Fibroblast of skin of right biceps (primary cell): ENCODE data around the gene BPGM.
A peak's percentile ranks its signal among the peaks of the same experiment; 100 is the strongest.
"Not testable (repeated sequence)": the region's sequence is repeated elsewhere in the genome, so short reads cannot be mapped to it uniquely, and the experiment has no call there.

Experiments
- DNase-seq: peaks from one replicate; pipeline ENCODE4 v3.0.0-alpha.2; 2013

BPGM gene

DNA sequence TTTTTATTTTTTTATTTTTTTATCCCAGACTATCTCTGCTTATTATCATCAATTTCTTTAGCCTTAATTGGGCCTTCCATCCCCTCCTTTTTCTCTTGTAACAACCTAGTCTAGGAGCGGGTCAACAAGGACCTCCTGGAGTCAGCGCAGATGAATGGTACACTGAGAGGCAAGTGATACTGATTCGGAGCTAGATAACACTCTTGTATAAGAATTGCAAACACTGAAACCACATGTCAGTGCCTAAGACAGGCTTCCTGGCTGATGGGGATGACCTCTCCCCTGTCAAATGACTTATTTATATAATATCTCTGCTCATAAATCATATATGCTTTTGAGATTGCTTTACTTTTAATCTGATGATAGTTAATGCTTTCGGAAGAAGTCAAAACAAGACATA lies 22.7 kb downstream of the BPGM start:
- no peak for DNase-seq

DNA sequence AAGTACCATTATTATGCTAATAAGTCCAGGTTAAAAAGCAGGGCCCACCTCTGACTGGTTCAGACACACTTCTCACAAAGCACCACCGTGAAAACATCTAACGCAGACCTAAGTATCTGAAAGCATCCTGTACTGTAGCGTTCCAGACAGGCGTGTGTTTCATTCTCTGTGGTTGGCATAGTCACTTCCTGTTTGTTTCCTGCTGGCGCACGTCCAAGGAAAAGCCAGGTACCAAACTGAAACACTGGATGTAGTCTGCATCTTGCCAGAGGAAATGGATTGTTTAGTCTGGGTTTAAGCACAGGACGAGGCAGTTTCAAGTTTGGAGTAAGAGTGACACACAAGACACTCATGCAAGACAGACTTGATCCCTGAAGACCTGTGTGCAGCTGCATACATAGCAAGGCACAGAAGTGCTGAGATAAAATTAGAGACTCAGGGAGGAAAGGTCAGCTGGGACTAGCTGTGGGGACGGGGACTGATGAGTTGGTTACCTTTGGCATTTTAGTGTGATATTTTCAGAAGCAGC lies 23.3 kb downstream of the BPGM start:
- DNase-seq: peak; percentile 92

DNA sequence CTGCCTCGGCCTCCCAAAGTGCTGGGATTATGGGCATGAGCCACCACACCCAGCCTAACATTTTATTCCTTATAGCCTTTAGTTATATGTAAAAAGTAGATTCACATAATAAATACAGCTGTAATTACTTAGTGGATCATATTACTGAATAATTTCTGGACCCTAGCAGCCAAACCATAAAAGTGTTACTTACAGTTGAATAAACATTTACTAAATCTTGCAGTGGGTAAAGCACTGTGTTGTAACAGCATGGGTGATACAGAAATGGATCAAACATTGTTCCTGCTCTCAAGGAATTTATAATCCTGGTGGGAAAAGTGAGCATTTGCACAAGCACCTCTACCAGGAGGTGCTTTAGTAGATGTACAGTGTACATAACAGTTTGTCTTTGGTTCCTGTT lies 25.0 kb downstream of the BPGM start:
- DNase-seq: no peak

DNA sequence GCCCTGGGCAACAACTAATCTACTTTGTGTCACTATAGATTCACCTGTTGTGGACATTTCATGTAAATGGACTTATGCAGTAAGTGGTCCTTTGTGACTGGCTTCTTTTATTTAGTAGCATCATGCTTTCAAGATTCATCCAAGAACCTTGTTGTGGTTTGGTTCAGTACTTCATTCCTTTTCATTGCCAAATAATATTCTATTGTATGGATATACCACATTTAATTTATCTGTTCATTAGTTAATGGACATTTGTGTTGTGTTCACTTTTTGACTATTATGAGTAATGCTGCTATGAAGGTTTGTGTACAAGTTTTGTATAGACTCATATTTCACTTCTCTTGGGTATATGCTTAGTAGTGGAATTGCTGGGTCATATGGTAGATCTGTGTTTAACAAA lies 27.8 kb downstream of the BPGM start:
- DNase-seq: no peak

DNA sequence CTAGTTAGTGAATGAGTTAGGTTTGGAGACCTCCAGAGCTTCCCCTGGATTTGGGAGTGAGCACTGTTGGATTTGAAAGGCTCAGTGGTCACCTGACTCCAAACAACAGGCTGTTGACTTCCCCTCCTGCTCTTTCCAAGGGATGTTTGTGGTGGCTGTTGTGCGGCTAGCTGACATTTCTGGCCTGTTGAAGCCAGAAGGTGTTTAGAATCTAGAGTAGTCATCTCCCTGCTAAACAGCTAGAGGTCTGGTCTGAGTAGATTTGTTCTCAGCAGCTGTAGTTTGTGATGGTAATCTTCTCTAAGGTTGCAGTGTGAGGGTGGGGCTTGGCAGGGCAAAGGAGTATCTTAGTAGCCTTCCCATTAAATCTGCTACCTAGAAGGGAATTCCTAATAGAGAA lies 30.1 kb downstream of the BPGM start:
- DNase-seq: no peak

GRCh38 chr7:134678115-134678514 lies 31.5 kb downstream of the BPGM start:
- DNase-seq: no peak

DNA sequence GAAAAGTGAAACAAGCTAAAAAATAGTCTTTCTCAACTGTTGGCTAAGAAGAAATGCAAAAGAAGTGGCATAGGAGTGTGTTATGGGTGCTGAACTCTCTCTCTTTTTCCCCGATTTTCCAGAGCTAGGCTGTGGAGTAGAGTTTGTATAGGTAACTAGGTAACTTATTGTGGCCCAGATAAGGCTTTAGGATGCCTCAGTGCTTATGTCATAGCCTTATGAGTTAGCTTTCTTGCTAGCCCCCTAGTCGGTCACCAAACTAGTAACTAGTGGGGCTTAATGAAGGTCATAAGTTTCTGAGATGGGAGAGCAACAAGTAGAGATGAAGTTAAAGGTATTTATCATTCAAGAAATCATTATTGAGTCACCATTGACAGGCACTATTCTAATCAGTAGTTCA lies 32.4 kb downstream of the BPGM start:
- DNase-seq: no peak

DNA sequence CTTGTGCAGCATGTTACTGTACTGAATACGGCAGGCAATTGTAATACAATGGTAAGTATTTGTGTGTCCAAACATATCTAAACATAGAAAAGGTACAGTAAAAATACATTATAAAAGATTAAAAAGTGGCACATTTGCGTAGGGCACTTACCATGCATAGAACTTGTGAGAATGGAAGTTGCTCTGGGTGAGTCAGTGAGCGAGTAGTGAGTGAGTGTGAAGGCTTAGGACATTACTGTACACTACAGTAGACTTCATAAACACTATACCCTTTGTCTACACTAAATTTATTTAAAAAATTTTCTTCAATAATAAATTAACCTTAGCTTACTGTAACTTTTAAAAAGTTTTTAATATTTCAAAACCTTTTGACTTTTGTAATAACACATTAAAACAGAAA lies 37.5 kb downstream of the BPGM start:
- no peak for DNase-seq

GRCh38 chr7:134685250-134685649 lies 38.6 kb downstream of the BPGM start:
- no peak for DNase-seq

DNA sequence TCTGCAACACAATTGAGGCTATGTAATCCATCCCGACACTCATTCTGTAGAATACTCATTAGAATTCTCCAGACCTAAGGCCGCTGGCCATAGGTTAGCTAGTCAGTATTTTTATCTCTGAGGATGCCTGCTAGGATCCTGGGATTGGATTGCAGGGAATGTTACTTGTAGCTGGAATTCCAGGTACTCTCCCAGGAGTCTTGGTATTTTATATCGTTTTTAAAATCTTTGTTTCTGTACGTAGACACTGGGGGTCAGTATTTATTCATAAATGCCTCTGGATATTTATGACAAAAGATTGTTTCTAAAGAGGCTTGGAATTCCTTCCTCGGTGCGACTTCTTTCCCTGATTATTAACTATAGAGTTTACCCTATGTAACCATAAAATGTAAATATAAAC lies 40.1 kb downstream of the BPGM start:
- DNase-seq: peak; percentile 50

DNA sequence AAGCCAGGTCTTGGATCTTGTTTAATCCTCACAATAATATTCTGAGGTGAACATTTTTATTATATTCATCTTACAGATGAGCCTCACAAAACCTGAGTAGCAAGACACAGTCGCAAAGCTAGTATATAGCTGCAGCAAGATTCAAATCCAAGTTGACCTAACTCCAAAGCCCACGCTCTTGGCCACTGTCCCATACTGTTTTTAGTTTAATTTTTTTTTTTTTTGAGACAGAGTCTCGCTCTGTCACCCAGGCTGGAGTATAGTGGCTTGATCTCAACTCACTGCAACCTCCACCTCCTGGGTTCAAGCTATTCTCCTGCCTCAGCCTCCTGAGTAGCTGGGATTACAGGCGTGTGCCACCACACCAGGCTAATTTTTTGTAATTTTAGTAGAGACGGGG lies 42.9 kb downstream of the BPGM start:
- not testable (repeated sequence) for DNase-seq

DNA sequence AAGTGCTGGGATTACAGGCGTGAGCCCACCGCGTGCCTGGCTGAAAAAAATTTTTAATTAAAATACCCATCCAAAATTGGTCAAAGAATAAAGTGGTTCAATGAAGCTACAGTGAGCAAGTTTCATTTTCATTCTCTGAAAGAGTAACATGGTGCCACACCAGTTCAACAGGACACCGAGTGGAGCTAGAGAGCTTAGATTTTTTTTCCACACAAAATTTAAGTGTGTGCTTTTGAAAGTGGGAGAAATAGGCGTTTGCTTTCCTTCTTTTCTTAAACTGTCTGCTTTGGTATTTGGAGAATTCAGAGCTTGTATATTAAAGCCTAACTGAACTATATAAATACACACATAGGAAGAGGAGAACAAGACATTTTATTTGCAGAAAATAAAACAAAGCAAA lies 43.4 kb downstream of the BPGM start:
- peak; percentile 76 for DNase-seq

- DNase-seq: peak; percentile 38
These were observed 44.2 kb downstream of the BPGM start for GRCh38 chr7:134690614-134691504.

DNA sequence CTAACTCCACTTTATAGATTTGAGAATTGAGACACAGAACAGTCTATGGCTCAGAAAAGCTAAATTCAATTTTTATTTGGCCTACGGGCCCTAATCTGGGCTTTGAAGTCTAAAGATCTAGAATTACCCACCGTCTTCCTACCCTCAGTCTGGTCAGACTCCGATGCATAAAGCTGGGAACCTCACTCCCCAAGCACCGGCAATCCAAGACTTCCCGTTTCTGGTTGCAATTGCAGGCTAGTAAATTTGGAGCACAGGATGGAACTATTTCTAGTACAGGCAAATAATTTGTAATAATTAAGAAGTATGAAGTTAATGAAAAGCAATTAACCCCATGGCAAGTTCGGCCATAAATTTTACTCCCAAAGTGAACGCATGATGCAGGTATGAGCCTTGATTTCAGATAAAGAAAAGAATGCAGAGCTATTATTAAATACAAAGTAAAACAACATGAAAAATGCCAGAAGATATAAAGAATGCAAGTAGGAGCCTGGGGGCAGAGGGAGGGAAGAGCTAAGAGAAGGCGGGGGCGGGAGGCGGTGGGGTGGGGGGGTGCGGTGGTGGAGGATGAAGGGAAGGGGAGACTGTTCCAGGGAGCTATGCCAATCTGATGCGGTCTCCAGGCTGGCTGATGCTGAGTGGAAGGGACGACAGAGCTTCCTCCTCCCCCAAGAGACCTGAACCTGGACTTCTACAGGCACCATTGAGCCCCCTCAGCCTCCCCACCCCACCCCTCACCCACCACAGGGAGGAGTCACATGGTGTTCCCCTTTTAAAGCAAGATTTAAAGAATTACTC lies 45.1 kb downstream of the BPGM start:
- peak; percentile 88 for DNase-seq

GRCh38 chr7:134692344-134692705 lies 45.7 kb downstream of the BPGM start:
- DNase-seq: peak; percentile 82

DNA sequence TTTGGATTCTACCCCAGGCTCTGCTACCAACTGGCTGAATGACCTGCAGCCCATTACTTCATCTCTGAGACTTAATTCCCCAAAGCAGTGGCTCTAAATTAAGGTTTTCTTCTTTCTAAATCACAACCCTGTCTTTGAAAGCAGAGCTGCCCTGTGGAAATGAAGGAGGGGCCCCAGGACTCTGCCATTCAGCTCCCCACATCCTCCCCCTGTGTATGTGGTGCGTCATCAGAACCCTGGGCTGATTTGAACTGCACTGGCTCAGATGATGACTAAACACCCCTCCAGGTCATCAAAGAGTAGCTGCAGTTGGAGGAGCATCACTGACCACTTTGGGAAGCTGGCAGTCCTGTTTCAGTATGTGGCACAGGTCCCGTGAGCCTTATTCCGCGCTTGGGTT lies 46.6 kb downstream of the BPGM start:
- DNase-seq: peak; percentile 96

DNA sequence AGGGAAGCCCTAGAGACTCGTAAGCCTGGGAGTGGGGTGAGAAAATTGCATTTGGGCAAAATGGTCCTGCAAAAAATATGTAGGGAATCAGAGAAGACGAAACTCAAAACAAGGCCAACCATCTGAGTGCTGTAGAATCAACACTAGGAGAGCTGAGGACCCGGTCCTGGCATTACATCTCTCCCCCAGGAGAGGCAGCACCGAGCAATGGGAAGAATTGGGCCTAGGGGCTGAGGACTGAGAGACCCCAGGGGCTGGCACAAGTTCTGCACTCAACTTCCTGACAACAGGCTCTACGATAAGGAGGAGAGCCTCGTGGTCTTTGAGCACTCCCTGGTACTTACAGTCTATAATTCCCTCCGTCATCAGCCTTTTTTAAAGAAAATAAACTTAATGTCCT lies 47.6 kb downstream of the BPGM start:
- no peak for DNase-seq

- DNase-seq: no peak
These were observed 48.1 kb downstream of the BPGM start for GRCh38 chr7:134694767-134695166.

DNA sequence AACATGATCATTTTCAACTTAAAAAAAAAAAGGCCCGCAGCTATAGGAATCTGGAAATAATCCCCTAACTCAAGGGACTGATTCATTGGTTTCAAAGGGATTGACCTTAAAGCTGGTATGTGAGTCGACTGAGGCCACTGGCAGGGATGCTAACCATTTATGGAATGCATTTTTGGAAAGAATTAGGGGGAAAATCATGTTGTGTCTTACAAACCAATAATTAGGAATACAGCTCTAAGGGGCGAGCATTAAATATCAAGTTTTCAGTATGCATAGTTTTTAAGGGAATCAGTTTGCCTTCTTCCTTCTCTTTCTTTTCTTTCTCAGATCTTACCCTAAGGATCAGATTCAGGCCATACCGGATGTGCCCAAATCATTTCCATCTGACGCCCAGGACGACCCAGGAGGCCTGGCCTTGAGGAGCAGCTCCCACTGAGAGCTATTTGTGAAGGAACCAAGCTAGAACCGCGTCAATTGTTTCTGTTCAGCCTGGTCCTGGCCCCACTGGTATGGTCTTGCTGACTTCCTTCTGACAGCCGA lies 48.7 kb downstream of the BPGM start:
- DNase-seq: peak; percentile 94

DNA sequence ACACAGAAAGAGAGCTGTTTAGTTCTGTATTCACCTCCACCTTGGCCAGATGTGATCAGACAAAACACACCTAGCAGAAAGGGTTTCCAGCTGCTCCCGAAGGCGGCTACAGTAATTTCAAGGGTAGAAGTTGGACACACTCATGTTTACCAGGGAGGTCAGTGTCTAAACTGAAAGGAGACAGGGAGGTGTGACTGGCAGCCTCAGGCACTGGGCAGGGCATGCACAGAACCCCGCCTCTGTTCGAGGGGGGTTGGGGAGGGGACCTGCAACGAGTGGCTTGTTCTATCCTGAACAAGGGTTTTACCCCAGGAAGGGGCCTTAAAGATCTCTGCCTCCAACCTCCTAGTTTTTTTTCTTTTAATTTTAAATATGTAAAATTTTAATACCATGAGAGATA lies 49.6 kb downstream of the BPGM start:
- DNase-seq: no peak

DNA sequence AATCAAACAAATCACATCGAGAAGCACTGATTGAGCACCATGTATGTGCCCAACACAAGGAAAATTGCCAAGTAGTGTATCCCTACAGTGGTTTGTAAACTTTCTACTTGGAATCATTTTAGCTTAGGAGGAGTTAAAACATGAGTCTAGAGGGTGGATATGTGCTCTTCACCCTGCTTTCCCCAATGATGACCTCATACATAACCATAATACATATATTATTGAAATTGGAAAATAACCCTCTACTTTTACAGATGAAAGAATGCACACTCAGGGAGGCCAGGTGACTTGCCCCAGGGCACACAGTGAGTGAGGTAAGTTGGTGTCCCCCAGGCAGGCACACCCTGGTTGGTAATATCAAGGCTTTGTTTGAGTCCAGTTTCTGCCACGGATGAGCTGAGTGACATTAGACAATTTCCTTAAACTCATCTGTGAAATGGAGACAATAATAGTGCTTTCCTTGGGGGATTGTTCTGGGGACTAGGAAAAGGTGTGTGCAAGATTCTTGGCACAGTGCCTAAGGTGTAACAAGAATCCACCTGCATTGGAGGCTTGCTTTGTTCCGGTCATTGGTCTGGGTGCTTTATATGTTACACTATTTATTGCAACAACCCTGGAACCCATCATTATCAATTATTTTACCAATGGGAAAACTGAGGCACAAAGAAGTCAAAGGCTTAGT lies 50.7 kb downstream of the BPGM start:
- DNase-seq: no peak

DNA sequence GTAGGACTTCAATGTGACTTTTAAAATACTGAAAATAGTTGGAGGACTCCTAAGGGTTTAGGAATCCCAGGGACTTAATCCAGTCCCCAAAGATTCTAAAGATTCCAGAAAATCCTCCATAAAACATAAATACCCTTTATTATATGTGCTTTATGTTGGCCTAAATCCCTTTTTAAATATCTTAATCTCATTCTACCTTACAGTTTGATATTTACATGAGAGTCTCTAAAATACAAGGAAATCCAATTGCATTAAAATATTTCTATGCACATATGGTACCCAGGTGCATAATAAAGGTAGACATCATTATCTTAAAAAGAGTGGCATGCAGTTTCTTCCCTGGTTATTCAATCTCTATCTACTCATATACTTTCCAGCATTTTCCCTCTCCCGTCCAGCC lies 51.8 kb downstream of the BPGM start:
- DNase-seq: no peak
